HFF-Myc (cell line): ENCODE measurements around the gene TBC1D22A.

ENCODE experiments used
- DNase-seq: peaks from one replicate; pipeline ENCODE4 v3.0.0-alpha.2; 2011; ENCODE audit warnings: low read depth; ENCODE audit errors: extremely low read depth
- H3K4me3 ChIP-seq: replicated peaks from 2 replicates; pipeline ENCODE4 v1.5.1; 2011; ENCODE audit warnings: low read depth, mild to moderate bottlenecking, control low read depth, low read length
- CTCF ChIP-seq: IDR thresholded peaks from 2 replicates; pipeline ENCODE4 v1.5.1; 2012; ENCODE audit warnings: mild to moderate bottlenecking, low read depth, low read length, control low read depth; ENCODE audit errors: missing control alignments

Gene TBC1D22A

GRCh38 chr22:46963672-46964545 is 201.5 kb downstream of the TBC1D22A start:
- TF ChIP-seq CTCF: no peak
- DNase-seq: no peak
- H3K4me3 ChIP-seq: no peak overlapping the region

GRCh38 chr22:46964773-46965550 is 202.5 kb downstream of the TBC1D22A start:
- DNase-seq: no peak
- TF ChIP-seq CTCF: no peak
- H3K4me3 ChIP-seq: no peak overlapping the region

GRCh38 chr22:46965555-46966494 is 203.4 kb downstream of the TBC1D22A start:
- no peak for DNase-seq
- TF ChIP-seq CTCF: no peak
- H3K4me3 ChIP-seq: no peak overlapping the region

- no peak for TF ChIP-seq CTCF
- no peak for DNase-seq
- H3K4me3 ChIP-seq: no peak overlapping the region
Measured at GRCh38 chr22:46966495-46966845, 204.0 kb downstream of the TBC1D22A start.

- DNase-seq: no peak
- H3K4me3 ChIP-seq: no peak overlapping the region
- TF ChIP-seq CTCF: no peak
Measured at GRCh38 chr22:46966846-46967245, 204.4 kb downstream of the TBC1D22A start.
